HG03060 (cell line): ENCODE results near the gene RNLS.

Experiments used
- ATAC-seq: cut with Tn5 transposase; IDR thresholded peaks from one replicate; pipeline ENCODE4 v1.9.1; 2021; ENCODE audit warnings: low read depth, moderate number of reproducible peaks; ENCODE audit not compliant: unreplicated experiment

The RNLS gene

DNA sequence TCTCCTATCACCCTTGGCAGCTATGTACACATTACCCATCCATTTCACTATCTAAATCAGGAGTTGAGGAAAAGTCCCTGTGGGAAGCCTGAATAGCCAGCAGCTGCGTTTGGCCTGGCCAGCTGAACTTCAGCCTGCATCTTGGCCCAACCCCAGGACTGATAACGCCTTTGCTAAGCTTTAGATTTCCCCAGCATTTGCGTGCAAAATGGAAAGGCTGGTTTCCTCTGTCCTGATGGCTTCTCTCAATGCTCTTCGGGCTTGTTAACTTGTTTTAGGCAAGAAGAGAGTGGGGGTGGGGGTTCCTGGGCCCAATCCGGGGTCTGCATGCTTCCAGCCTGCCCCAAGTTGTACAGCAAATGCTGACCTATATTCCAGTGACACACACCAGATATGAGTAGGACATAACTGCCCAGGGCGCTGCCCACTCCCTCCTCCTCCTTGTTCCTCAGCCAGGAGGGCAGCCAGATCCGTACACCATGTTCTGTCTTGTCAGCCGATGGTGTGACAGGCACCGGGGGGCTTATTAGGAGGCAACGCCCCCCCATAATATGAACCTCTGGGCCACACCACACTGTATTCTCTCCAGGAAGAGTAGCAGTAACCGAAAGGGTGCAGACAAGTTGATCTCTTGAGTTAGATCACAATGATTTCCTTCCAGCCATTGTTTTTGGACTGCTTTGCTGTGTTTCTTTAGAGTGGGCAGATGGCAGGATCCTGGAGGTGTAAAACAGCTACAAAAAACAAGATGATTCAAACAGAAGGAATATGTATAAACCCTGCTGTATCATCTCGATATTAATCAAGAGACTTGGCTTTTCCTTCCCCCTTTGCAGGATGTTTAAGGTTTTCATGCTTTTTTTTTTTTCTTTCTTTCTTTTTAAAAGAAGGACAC is 339.0 kb downstream of the RNLS start:
- no peak for ATAC-seq

DNA sequence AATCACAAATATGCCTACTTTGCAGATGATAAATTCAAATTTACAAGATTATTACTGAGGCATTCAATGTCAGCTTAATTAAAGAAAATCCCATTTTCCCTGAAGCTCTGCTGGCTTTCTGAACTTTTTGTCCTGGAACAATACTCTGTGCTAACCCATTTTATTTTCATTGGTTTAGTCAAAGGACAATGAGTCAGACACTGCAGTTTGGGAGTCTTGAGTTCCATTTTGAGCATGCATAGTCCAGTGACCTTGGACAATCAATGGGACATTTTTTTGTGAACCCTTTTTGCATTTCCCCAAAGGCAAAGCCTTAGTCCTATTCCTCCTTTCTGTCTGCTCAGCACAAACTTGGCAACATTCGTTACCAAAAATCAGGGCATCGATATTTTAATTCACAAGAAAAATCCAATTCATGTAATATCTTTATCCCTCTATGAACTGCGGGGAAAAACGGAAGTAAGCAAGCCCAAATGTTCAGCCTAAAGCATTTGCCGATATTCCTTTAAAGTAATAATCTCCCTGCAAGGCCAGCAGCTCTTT is 339.8 kb downstream of the RNLS start:
- no peak for ATAC-seq

DNA sequence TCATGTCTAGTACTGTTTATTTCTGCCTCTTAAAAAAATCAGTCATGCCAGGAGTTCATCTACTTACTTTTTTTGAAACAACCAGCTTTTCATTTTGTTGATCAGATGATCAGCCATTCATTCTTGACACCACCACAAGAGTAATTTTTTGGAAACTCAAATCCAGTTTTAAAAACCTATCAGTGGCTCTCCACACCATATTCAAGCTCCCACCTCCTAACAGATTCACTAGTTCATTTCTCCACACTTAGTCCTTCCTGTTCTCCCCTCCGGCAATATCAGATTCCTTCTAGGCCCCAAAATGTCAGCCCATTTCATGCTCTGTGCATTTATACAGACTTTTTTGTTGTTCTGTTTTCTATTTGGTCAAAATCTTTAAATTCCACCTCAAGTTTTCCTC is 341.6 kb downstream of the RNLS start:
- no peak for ATAC-seq

DNA sequence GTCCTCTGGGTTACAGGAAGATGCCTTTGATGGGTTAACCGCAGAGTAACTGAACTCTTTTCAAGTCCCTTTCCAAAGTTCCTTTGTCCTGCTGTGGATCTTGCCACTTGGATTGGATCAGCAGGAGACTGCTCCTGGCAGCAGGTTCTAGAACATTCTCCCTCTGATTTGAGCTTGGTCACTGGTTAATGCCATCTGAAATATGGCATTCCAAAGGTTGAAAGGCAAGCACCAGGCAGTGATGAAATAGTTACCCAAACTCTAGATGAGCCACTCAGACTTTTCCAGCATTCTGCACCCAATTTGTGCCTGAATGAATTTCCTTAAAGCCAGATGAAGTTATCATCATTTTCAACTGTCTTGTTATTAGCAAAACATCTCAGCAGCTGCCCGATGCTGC is 343.9 kb downstream of the RNLS start:
- ATAC-seq = no peak

DNA sequence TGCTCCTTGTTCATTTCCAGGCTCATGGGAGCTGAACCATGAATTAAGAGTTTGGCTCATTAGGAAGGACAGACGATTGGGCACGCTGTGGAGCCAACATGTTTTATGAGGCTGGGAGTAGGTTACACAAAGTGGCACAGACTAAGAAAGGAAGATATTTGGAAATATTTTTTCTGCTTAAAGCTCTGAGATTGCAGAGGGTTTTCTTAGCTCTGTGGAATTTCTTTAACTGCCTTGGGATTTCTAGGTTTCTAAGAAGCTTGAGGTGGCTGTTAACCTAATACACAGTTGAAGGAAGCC is 344.6 kb downstream of the RNLS start:
- no peak for ATAC-seq

DNA sequence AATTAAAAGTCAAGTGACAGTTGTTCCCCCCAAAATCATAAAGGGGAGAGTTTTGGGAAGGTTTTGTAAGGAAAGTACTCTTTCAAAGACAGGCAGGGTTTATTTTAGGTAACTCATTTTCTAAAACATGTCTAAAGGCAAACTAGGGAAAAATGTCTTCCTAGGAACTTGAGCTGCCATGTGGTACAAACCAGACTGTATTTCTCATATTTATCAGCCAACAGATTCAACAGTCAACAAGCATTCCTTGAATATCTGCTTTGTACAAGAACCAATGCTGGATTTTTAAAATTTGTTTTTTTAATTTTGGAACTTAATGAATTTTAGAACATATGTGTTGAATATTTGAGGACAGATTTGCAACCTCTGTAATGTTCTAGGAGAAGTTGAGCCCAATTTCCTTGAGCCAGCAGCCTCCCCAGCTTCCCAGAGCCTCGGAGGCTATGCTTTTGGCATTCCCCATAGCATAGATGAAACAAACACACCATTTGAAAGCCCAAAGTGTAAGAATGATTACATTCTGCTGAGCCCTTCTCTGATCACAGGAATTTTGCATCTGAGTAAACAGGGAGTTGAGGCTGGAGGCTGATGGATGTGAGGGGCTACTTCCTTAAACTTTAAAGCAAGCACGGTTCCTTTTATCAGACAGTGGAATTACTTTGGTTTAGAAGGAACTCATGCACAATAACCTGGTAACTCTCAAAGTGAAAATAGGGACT is 345.1 kb downstream of the RNLS start:
- ATAC-seq = no peak

DNA sequence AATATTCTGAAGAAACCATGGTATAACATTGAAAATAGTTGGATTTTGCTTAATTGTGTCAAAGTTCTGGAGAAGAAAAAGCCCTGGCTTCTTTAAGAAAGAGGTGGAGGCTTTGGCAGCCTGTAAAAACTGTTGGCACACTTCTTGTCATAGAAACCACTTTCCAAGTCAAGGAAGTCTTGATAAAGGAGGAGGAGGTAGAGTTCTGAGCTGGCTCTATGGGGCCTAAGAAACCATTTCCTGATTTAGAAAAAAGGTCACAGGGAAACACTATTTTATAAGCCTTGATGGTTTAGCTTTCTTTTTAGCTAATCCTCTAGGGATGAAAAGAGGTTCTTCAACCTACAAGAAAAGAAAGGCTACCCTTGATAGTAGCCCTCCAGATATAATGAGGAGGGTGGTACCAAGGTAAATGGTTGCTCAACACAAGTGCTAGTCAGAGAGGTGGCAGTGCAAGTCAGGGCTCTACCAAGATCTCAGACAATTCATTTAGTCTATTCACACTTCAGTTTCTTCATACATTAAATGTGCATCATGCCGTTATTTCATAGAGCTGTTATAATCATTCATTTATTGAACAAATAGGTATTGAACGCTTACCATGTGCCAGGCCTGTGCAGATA is 346.9 kb downstream of the RNLS start:
- no peak for ATAC-seq

DNA sequence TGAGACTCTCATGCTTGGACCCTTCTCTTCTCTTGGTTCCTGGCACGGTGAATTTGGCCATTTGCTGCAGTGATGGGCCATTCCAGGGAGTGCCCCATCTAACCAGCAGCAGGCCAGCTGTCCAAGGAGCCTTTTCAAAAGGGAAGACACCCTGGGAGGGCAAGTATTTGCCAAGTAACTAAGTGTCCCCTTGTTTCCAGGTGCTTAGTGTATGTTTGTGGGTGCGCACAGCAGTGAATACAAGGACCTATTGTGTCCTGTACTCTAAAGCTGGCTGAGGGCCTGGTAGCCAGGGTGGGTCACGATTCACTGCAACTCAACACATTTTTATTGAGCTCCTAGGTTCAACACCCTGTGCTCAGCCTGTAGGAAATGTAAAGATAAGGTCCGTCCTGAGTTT is 348.8 kb downstream of the RNLS start:
- no peak for ATAC-seq

DNA sequence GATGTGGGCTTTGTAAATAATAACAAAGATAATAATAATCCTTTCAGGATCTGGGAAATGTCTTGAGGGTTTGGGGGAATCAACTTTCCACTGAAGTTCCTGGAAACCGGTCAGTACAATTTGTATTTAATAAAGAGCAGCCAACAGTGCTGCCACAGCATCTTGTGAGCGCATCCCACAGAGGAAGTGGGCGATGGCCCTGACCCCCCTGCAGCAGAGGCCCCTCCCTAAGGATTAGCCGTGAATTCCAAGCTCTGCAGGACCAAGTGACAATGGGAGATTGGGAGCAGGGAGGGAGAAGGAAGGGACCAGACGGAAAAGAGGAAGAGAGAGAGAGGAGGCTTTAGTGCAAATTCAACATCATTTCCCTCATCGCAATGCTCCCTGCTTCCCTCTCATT is 349.2 kb downstream of the RNLS start:
- no peak for ATAC-seq

DNA sequence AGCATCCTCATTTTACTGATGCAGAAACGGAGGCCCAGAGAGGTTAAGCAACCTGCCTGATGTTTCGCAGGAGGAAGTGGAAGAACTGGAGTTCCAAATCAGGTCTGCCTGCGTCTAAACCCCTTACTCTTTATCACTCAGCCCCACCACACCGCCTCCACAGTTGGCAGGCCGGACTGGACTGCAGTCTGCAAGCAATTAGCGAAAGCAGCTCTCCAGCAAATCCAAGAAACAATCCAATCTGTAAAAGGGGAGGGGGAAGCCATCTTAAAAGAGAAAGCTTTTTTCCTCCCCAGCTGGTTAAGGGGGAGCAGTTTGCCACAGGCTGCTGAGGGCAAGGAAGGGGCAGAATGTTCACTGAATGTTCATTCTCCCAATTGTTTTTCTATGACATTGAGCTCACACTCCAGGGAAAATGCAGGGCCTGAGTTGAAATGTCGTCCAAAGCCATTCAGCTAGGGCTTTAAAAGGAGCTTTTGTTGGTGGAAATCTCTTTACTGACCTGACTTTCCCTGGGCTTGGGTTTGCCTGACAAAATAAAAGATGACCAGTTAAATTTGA is 350.1 kb downstream of the RNLS start:
- ATAC-seq = no peak

DNA sequence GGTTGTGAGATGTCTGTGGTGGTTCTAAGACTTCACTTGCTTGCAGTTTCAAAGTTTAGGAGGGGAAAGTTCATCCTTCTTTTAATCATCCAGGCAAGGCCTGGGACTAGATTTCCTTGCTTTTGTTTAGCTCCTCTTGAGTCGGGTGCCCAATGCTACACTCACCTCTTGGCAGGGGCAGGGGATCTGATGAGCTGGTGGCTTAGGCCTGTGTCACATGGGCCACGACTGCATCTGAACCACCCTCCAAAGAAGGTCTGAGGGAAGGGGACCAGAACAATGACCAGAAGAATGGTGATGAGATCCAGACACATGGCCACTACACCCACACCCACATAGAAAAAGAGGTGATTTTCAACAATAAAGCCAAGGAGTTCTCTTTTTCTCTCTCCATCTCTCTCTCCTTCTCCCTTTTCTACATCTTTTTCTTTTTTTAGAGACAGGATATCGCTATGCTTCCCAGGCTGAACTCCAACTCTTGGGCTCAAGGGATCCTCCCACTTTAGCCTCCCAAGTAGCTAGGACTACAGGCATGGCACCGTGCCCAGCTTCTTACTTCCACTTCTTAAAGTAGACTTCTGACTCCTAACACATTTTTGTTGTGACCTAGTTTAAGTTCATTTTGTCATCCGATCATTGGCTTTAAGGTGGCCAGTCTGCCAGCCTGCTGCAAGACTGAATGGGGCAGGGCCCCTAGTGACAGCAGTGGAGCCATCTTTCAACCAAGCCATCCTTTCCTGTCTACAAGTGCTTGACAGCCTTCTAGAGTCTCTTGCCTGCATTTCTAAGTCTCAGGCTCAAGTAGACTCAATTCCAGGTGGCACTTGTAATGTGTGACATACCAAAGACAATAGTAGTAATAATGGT is 350.9 kb downstream of the RNLS start:
- ATAC-seq = no peak

DNA sequence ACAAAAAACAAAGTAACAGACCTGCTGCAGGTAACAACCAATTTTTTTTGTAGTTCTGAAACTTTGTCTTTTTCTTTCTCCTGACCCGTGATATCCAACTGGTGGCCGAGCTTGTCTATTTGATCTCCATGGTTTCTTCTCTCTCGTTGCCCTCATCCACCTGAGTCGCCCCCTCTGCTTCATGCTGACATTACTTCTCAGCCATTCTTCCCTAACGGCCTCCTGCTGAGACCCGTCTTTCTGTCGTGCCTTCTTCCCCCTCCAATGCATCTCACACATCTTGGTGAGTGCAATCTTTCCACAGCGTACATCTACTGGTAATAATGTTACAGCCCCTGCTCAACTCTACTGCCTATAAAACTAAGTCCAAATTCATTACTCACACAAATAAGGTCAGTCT is 352.9 kb downstream of the RNLS start:
- no peak for ATAC-seq

DNA sequence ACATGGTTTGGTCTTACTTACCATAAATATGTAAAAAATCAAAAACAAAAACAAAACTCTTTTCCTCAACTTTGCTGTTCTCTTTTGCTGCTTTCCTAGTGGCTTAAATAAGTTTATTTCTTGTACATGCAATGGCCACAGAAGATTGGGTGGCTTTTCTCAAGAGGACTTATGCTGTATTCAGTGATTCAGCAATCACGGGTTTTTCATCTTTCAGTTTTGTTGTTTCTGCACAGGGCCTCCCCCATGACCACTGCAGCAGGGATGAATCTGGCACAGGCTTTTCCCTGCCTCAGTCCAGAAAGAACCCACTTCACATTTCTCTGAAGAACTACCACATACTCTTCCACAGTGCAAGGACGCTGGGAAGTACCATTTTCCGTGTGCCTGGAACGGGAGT is 355.0 kb downstream of the RNLS start:
- ATAC-seq = no peak

DNA sequence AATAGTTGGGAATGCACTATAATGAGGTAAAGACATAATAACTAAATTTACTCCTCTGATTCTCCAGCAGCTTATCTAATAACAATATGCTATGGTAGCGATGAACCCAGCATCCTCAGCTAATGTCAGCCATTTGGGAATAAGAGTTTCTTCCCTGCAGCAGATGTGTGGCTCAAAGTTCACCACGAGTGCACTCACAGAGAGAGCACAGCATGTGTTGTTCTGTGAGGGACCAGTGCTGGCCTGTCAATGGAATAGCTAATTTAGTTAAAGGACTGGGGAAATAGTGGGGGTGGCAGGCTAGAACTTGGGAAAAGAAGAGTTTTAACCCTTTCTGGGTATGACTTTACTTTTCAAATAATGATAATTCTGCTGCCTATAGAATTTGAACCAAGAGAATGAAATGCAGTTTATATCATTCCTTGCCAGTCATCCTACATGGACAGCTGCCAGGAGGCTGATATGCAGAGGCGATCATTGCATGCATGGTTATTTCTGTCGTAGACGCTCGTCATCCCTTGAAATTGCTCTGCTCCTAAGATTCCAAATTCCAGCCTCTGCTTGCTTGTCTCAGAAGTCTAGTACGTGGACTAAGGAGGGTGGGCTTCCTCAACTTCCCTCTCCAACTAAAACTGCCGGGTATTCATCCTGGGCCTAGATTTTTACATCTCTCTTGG is 355.6 kb downstream of the RNLS start:
- no peak for ATAC-seq

DNA sequence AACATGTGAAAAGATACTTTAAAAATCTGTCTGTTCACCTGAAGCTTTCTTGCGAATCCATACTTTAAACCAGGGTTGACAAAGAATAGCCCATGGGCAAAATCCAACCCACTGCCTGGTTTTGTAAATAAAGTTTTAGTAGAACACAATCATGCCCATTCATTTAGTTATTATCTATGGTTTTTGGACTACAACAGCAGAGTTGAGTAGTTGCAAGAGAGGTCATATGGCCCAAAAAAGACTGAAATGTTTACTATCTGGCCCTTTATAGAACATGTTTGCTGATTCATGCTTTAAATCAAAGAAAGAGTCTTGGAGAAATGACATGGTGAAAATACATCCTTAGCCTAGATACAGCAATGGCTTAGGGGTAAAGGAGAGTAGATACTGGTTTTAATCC is 356.2 kb downstream of the RNLS start:
- ATAC-seq = no peak

DNA sequence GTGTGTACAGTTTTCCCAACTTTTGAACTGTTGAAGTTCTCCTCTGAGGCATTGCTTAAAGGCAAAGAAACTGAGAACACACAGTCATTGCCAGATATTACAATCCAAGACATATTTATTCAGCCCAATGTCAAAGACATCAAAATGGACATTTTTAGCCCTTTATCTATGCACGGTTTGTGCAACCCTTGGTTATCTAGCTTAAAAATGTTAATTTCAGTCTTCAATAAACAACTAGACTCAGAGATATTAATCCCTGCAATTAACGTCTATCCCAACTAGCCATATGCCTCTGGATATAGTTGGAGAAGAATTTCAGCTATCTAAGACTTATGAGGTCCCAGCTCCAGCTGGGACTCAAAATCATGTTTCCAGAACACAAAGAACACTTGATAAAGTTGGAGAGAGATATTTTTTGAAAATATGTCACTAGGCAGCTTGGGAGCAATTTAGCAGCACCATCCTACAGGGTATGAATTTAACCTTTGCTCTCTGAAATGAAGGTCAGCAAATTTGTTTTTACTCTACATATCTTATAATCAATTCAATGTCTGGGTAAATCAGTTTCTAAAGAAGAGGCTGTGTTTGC is 357.0 kb downstream of the RNLS start:
- ATAC-seq = no peak
